GM12874 (cell line): ENCODE data around the gene TM9SF3.

Experiments
- TF ChIP-seq, protein P1 (sequence below): IDR thresholded peaks from 2 replicates; pipeline ENCODE4 v1.5.1; 2011; ENCODE audit warnings: low read depth, mild to moderate bottlenecking, control low read depth, low read length, moderate library complexity; ENCODE audit not compliant: insufficient read depth

Gene TM9SF3

GRCh38 chr10:96505150-96506136 lies 81.4 kb downstream of the TM9SF3 start:
- TF ChIP-seq, protein P1, sequence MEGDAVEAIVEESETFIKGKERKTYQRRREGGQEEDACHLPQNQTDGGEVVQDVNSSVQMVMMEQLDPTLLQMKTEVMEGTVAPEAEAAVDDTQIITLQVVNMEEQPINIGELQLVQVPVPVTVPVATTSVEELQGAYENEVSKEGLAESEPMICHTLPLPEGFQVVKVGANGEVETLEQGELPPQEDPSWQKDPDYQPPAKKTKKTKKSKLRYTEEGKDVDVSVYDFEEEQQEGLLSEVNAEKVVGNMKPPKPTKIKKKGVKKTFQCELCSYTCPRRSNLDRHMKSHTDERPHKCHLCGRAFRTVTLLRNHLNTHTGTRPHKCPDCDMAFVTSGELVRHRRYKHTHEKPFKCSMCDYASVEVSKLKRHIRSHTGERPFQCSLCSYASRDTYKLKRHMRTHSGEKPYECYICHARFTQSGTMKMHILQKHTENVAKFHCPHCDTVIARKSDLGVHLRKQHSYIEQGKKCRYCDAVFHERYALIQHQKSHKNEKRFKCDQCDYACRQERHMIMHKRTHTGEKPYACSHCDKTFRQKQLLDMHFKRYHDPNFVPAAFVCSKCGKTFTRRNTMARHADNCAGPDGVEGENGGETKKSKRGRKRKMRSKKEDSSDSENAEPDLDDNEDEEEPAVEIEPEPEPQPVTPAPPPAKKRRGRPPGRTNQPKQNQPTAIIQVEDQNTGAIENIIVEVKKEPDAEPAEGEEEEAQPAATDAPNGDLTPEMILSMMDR: no peak

- TF ChIP-seq, protein P1: no peak
These were observed 84.1 kb downstream of the TM9SF3 start for GRCh38 chr10:96502561-96503282.

DNA sequence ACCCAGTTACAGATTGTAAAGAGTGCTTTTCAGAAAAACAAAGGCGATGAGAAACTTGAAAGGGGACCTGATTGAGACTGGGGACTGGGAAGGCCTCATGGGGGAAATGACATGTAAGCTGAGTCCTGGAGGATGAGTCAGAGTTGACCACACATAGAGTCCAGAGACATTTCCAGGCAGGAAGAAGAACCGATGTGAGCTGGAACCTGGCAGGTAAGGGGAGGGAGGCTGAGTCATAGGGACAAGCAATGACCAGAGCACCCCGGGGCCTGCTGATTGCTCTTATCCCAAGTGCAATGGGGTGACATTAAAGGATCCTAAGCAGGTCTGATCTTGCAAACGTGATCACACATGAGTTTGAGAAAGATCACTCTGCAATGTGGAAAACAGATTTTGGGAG lies 84.8 kb downstream of the TM9SF3 start:
- TF ChIP-seq, protein P1: no peak

- TF ChIP-seq, protein P1: no peak
These were observed 86.3 kb downstream of the TM9SF3 start for GRCh38 chr10:96500519-96500918.

GRCh38 chr10:96500050-96500449 lies 86.8 kb downstream of the TM9SF3 start:
- TF ChIP-seq, protein P1: no peak

DNA sequence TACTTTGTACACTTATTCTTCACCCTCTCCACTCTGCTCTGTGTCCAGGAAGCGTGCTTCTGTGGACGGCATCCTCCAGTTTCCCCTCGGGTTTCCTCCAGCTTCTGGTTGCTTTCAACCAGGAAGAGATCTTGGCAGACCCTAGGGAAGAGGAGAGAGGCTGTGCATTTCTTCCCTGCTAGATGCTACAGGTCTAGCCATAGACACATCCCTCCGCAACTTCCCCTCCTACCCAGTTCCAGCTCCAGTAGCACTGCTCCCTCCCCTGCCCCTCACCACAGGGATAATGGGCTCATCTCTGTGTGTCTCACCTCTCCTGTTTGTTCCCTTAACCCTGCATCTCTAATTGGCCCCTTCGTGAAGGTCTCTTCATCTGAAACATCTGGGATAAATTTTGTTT lies 89.4 kb downstream of the TM9SF3 start:
- TF ChIP-seq, protein P1: no peak

DNA sequence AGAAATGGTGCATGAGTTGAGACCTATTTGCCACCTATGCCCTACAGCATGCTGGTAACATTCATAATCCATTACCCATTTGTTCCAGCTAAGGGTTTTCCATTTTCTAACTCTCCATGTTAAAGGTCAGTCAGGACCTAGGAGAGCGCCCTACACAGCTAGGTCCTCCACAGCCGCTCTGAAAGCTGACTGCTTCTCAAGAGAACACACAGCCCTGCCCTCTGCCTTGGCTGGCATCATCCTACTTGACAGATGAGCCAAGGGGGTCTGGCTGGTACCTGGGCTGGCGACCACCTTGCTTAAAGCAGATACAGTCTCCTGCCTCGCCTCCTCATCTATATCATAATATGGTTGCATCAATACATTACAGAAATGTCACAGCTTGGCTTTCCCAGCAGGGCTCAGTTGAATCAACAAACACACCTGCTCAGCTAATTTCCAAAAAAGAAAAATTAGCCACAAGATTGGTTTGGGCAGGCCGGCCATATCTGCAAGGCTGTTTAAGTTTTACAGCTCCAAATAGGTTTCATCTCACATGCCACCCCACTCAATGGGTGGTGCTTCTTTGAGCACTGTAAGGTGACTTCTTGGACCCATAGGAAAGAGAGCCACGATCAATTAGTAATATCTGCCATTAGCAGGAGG lies 90.4 kb downstream of the TM9SF3 start:
- TF ChIP-seq, protein P1: no peak
